NT2/D1 (cell line): Measurements from ENCODE around the gene OPRD1.
"Not testable (repeated sequence)": the region's sequence is repeated elsewhere in the genome, so short reads cannot be mapped to it uniquely, and the experiment has no call there.

ENCODE experiments used
- DNase-seq: peaks from one replicate; pipeline ENCODE4 v3.0.0-alpha.2; 2011; ENCODE audit warnings: low read depth, low spot score
- H3K27me3 ChIP-seq: 2 replicates; pipeline ENCODE4 v1.6.0; 2011; ENCODE audit warnings: mild to moderate bottlenecking; ENCODE audit not compliant: insufficient read length, insufficient read depth
- H3K36me3 ChIP-seq: 2 replicates; pipeline ENCODE4 v1.6.1; 2011; ENCODE audit warnings: mild to moderate bottlenecking, low read length, mixed read lengths; ENCODE audit not compliant: insufficient read depth, insufficient read length
- H3K4me1 ChIP-seq: 2 replicates; pipeline ENCODE4 v1.5.1; 2011; ENCODE audit not compliant: insufficient read depth, insufficient read length
- H3K4me3 ChIP-seq: 2 replicates; pipeline ENCODE4 v1.5.1; 2011; ENCODE audit warnings: low read depth; ENCODE audit not compliant: insufficient read length
- H3K9ac ChIP-seq: 2 replicates; pipeline ENCODE4 v1.6.0; 2011; ENCODE audit warnings: low read depth; ENCODE audit not compliant: insufficient read length
- H3K9me3 ChIP-seq: 2 replicates; pipeline ENCODE4 v1.5.1; 2011; ENCODE audit warnings: mild to moderate bottlenecking, low read length; ENCODE audit not compliant: insufficient read depth
- SUZ12 ChIP-seq: IDR thresholded peaks from 2 replicates; pipeline ENCODE4 v1.6.1; 2011; ENCODE audit not compliant: insufficient read length, insufficient read depth; ENCODE audit errors: extremely low read depth
- YY1 ChIP-seq: IDR thresholded peaks from 2 replicates; pipeline ENCODE4 v1.6.1; 2011; ENCODE audit not compliant: insufficient read length, insufficient read depth
- ZNF274 ChIP-seq: IDR thresholded peaks from 2 replicates; pipeline ENCODE4 v1.6.1; 2011; ENCODE audit warnings: mild to moderate bottlenecking, low read depth, low read length

OPRD1 gene

DNA sequence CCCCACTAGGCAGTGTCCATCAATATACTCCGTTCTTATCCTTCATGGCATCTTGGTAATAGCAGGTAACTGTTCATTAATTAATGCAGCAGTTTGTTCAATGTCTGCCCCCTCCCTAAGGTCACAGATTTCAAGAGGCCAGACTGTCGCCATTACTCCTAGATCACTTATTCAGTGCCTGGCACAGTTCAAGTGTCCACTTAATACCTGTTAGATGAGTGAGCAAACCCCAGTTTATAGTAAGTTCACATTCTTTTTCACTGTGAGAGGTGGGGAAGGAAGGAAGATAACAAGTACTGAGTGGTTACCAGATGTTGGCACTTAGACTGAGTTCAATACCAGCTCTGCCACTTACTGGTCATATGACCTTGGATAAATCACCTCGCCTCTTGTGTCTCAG, 36.4 kb downstream of the OPRD1 start:
- Histone ChIP-seq H3K9ac (no peak overlapping the region), H3K27me3 (no peaks in the 10 kb centered on the region), H3K4me1 (no peaks in the 10 kb centered on the region), H3K36me3 (no peaks in the 10 kb centered on the region), H3K4me3 (no peak overlapping the region), H3K9me3 (no peaks in the 10 kb centered on the region)
- DNase-seq = no peak
- no peak for TF ChIP-seq SUZ12
- TF ChIP-seq ZNF274 = no peak
- no peak for TF ChIP-seq YY1

GRCh38 chr1:28853093-28853742, 41.2 kb downstream of the OPRD1 start:
- H3K9ac ChIP-seq = no peak overlapping the region
- peaks cover 12% of the 10 kb centered on the region for H3K4me1 ChIP-seq
- no peaks in the 10 kb centered on the region for H3K27me3 ChIP-seq
- H3K4me3 ChIP-seq = no peak overlapping the region
- H3K36me3 ChIP-seq = no peaks in the 10 kb centered on the region
- DNase-seq = peak; percentile 25
- no peaks in the 10 kb centered on the region for H3K9me3 ChIP-seq
- TF ChIP-seq ZNF274 (no peak), YY1 (no peak), SUZ12 (no peak)

DNA sequence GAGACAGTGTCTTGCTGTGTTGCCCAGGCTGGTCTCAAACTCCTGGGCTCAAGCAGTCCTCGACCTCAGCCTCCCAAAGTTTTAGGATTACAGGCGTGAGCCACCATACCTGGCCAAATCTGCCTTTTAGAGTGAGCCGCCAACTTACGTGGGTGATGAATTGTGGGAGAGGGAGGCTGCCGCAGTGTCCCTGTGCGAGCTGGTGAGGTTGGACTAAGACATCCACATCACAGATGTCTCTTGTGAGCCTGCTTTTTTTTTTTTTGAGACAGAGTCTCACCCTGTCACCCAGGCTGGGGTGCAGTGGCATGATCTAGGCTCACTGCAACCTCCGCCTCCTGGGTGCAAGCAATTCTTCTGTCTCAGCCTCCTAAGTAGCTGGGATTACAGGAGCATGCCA, 42.4 kb downstream of the OPRD1 start:
- DNase-seq, H3K4me3 ChIP-seq, H3K36me3 ChIP-seq, H3K27me3 ChIP-seq, H3K9ac ChIP-seq, H3K9me3 ChIP-seq: not testable (repeated sequence)
- peaks cover 12% of the 10 kb centered on the region for H3K4me1 ChIP-seq

DNA sequence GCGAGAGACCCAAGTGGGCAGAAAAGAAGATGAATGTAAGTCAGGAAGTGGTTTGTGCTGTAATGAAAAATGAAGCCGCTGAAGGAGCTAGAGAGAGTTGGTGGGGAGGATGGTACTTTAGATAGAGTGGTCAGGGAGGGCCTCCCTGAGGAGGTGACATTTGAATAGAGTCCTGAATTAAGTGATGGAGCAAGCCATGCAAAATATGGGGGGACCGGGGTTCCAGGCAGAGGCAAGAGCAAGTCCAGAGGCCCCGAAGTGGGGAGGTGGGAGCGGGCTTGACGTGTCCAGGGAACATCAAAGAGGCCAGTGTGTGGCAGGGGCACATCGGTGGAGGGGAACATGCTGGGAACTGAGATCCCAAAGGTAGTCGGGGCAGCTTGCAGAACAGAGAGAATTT, 43.1 kb downstream of the OPRD1 start:
- DNase-seq = no peak
- Histone ChIP-seq H3K36me3 (peaks cover 9% of the 10 kb centered on the region), H3K4me1 (peaks cover 12% of the 10 kb centered on the region), H3K9me3 (no peaks in the 10 kb centered on the region), H3K27me3 (no peaks in the 10 kb centered on the region), H3K9ac (no peak overlapping the region), H3K4me3 (no peak overlapping the region)
- no peak for TF ChIP-seq SUZ12
- no peak for TF ChIP-seq YY1
- no peak for TF ChIP-seq ZNF274

GRCh38 chr1:28855469-28855951, 43.5 kb downstream of the OPRD1 start:
- Histone ChIP-seq H3K4me1 (peaks cover 12% of the 10 kb centered on the region), H3K36me3 (peaks cover 9% of the 10 kb centered on the region), H3K9ac (no peak overlapping the region), H3K9me3 (no peaks in the 10 kb centered on the region), H3K27me3 (no peaks in the 10 kb centered on the region), H3K4me3 (no peak overlapping the region)
- no peak for TF ChIP-seq ZNF274
- no peak for TF ChIP-seq SUZ12
- no peak for TF ChIP-seq YY1
- no peak for DNase-seq

DNA sequence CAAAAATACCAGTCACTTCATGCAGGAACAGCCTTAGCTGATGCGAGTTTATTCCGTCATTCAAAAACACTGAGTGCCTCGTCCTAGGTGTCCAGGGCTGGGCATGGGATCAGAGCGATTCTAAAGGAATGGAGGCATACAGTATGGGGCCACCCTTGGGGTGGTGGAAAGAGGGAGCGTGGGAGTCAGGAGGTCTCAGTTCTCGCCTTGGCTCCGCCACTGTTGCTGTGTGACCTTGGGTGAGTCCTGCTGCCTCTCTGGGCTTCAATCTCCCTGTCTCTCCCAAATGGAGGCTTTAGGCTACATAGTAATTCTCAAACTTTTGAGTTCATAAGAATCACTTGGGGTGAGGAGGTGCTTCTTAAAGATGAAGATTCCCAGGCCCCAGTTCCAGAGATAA, 44.0 kb downstream of the OPRD1 start:
- Histone ChIP-seq H3K9ac (peak overlapping the region; percentile 12), H3K27me3 (no peaks in the 10 kb centered on the region)

DNA sequence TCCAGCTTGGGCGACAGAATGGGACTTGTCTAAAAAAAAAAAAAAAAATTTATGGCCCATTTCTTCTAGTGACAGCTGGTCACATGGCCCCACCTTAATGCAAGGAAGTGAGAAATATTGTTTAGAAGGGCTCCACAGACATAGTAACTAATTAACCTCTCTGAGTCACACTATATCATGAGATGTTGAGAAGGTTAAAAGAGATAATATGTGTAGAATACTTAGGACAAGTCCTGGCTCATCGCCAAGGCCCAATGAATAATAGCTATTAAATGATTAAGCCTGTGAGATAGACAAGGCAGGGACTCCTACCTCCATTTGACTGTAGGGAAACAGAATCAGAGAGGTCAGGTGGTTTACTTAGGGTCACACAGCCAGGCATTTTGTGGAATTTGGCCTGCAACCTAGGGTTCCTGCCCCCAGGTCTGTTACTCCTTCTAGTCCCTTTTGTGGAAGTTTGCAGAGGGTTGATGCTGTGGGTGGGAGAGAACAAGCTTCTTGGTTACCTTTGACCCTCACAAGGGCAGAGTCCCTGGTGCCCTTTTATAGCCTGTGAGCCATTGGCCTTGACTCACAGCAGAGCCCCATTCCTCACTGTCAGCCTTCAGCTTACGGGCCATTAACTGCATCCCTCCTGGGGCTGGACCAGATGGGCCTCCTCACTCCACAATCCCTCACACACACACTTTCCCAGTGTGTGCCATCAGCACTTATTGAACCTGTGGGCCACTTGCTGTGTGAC, 48.5 kb downstream of the OPRD1 start:
- peaks cover 13% of the 10 kb centered on the region for H3K4me1 ChIP-seq
- peaks cover 17% of the 10 kb centered on the region for H3K36me3 ChIP-seq
- no peaks in the 10 kb centered on the region for H3K27me3 ChIP-seq
- no peaks in the 10 kb centered on the region for H3K9me3 ChIP-seq
- no peak for DNase-seq
- TF ChIP-seq ZNF274 (no peak), YY1 (no peak), SUZ12 (no peak)
- H3K9ac ChIP-seq = no peak overlapping the region
- no peak overlapping the region for H3K4me3 ChIP-seq

More for the DNA sequence above, 44.0 kb downstream of the OPRD1 start:
- Histone ChIP-seq H3K9me3 (no peaks in the 10 kb centered on the region), H3K4me3 (no peak overlapping the region), H3K4me1 (peaks cover 14% of the 10 kb centered on the region), H3K36me3 (peaks cover 9% of the 10 kb centered on the region)
- DNase-seq = no peak
- no peak for TF ChIP-seq ZNF274
- no peak for TF ChIP-seq YY1
- TF ChIP-seq SUZ12 = no peak
